ENCODE measurements around the gene SKAP1.
"Not testable (repeated sequence)": the region's sequence is repeated elsewhere in the genome, so short reads cannot be mapped to it uniquely, and the experiment has no call there.

SKAP1 gene

DNA sequence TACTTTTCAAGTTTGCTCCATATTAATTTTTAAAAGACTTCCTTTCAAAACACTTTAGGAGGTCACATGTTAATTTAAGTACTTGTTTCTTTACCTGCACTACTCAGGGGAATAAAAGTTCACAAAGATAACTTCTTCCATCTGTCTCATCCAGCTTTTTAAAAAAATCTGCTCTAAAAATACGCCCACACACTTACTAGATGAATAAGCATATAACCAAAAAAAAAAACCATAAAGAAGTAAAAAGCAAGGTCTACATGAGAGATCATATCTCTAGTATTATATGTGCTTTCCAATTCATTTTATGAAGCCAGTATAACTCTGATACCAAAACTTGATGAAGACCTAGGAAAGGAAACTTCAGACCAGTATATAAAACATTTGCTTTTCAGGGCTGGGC lies 17.2 kb downstream of the SKAP1 start:
- H3K4me1 ChIP-seq (ENCODE audit: insufficient read depth, low read length, poor library complexity, severe bottlenecking) = peaks cover 35% of the 10 kb centered on the region
- H3K27me3 ChIP-seq (ENCODE audit: insufficient read depth, low read length, poor library complexity, severe bottlenecking) = no peaks in the 10 kb centered on the region
- H3F3A ChIP-seq (ENCODE audit: low read depth) = no peaks in the 10 kb centered on the region
- H3K4me3 ChIP-seq (ENCODE audit: low read length, poor library complexity, severe bottlenecking) = no peak overlapping the region
- no peaks in the 10 kb centered on the region for H3K79me2 ChIP-seq (ENCODE audit: insufficient read depth, low read length)
- no peaks in the 10 kb centered on the region for H4K20me1 ChIP-seq (ENCODE audit: insufficient read depth, low read length, poor library complexity, severe bottlenecking)
- H3K9me2 ChIP-seq (replicated peaks; ENCODE audit: low read depth, low read length) = no peaks in the 10 kb centered on the region
- H3K4me2 ChIP-seq (ENCODE audit: low read depth, low read length, poor library complexity, severe bottlenecking) = no peak overlapping the region
- no peaks in the 10 kb centered on the region for H3K36me3 ChIP-seq (ENCODE audit: insufficient read depth, low read length)
- no peak for TF ChIP-seq EZH2phosphoT487 (IDR thresholded peaks at IDR 0.05; ENCODE audit: borderline replicate concordance)
- TF ChIP-seq, protein P1, sequence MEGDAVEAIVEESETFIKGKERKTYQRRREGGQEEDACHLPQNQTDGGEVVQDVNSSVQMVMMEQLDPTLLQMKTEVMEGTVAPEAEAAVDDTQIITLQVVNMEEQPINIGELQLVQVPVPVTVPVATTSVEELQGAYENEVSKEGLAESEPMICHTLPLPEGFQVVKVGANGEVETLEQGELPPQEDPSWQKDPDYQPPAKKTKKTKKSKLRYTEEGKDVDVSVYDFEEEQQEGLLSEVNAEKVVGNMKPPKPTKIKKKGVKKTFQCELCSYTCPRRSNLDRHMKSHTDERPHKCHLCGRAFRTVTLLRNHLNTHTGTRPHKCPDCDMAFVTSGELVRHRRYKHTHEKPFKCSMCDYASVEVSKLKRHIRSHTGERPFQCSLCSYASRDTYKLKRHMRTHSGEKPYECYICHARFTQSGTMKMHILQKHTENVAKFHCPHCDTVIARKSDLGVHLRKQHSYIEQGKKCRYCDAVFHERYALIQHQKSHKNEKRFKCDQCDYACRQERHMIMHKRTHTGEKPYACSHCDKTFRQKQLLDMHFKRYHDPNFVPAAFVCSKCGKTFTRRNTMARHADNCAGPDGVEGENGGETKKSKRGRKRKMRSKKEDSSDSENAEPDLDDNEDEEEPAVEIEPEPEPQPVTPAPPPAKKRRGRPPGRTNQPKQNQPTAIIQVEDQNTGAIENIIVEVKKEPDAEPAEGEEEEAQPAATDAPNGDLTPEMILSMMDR (conservative IDR thresholded peaks at IDR 0.05; ENCODE audit: low read length) = no peak
- H3K9ac ChIP-seq (ENCODE audit: low read depth, low read length, poor library complexity, severe bottlenecking) = no peak overlapping the region
- no peak overlapping the region for H2AFZ ChIP-seq (ENCODE audit: low read length)
- no peaks in the 10 kb centered on the region for H3K9me3 ChIP-seq (ENCODE audit: insufficient read depth, low read depth, low read length)

DNA sequence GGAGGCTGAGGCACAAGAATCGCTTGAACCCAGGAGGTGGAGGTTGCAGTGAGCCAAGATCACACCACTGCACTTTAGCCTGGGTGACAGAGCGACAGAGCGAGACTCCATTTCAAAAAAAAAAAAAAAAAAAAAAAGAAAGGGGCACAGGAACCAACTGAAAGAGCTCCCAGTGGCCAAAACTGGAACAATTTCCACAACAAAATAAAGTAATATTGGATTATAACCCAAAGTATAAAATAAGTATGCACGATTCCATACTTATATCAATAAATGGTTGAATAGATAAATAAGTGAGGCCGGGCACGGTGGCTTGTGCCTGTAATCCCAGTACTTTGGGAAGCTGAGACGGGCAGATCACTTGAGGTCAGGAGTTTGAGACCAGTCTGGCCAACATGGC lies 19.2 kb downstream of the SKAP1 start:
- not testable (repeated sequence) for H2AFZ ChIP-seq (ENCODE audit: low read length); H3K9ac ChIP-seq (ENCODE audit: low read depth, low read length, poor library complexity, severe bottlenecking); H3K9me2 ChIP-seq (replicated peaks; ENCODE audit: low read depth, low read length); H3K79me2 ChIP-seq (ENCODE audit: insufficient read depth, low read length); H3K4me3 ChIP-seq (ENCODE audit: low read length, poor library complexity, severe bottlenecking); H3K9me3 ChIP-seq (ENCODE audit: insufficient read depth, low read depth, low read length); H3K4me2 ChIP-seq (ENCODE audit: low read depth, low read length, poor library complexity, severe bottlenecking); H3F3A ChIP-seq (ENCODE audit: low read depth); H4K20me1 ChIP-seq (ENCODE audit: insufficient read depth, low read length, poor library complexity, severe bottlenecking); H3K36me3 ChIP-seq (ENCODE audit: insufficient read depth, low read length); H3K27me3 ChIP-seq (ENCODE audit: insufficient read depth, low read length, poor library complexity, severe bottlenecking)
- H3K4me1 ChIP-seq (ENCODE audit: insufficient read depth, low read length, poor library complexity, severe bottlenecking) = peaks cover 42% of the 10 kb centered on the region

DNA sequence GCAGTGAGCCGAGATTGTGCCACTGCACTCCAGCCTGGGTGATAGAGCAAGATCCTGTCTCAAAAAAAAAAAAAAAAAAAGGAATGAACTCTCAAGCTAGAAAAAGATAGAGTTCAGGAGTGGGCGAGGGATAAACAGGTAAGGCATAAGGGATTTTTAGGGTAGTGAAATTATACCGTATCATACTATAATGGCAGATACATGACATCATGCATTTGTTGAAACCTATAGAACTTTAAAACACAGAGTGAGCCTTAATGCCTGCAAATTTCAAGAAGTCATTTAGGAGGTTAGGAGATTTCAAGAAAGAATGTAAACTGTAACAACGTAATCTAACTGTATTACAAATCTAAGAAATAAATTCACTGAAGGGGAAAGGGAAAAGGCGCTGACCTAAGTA lies 20.4 kb downstream of the SKAP1 start:
- Histone ChIP-seq H3K27me3 (ENCODE audit: insufficient read depth, low read length, poor library complexity, severe bottlenecking) (no peaks in the 10 kb centered on the region), H3K4me2 (ENCODE audit: low read depth, low read length, poor library complexity, severe bottlenecking) (no peak overlapping the region), H4K20me1 (ENCODE audit: insufficient read depth, low read length, poor library complexity, severe bottlenecking) (no peaks in the 10 kb centered on the region), H3K36me3 (ENCODE audit: insufficient read depth, low read length) (no peaks in the 10 kb centered on the region), H3K79me2 (ENCODE audit: insufficient read depth, low read length) (no peaks in the 10 kb centered on the region), H3K4me1 (ENCODE audit: insufficient read depth, low read length, poor library complexity, severe bottlenecking) (peaks cover 39% of the 10 kb centered on the region), H3K9ac (ENCODE audit: low read depth, low read length, poor library complexity, severe bottlenecking) (no peak overlapping the region), H3K4me3 (ENCODE audit: low read length, poor library complexity, severe bottlenecking) (no peak overlapping the region), H2AFZ (ENCODE audit: low read length) (no peak overlapping the region), H3K9me2 (replicated peaks; ENCODE audit: low read depth, low read length) (no peaks in the 10 kb centered on the region), H3F3A (ENCODE audit: low read depth) (no peaks in the 10 kb centered on the region; the same call in 1 of the 2 replicates), H3K9me3 (ENCODE audit: insufficient read depth, low read depth, low read length) (no peaks in the 10 kb centered on the region)
- TF ChIP-seq, protein P1 (conservative IDR thresholded peaks at IDR 0.05; ENCODE audit: low read length) = no peak
- TF ChIP-seq EZH2phosphoT487 (IDR thresholded peaks at IDR 0.05; ENCODE audit: borderline replicate concordance) = no peak

DNA sequence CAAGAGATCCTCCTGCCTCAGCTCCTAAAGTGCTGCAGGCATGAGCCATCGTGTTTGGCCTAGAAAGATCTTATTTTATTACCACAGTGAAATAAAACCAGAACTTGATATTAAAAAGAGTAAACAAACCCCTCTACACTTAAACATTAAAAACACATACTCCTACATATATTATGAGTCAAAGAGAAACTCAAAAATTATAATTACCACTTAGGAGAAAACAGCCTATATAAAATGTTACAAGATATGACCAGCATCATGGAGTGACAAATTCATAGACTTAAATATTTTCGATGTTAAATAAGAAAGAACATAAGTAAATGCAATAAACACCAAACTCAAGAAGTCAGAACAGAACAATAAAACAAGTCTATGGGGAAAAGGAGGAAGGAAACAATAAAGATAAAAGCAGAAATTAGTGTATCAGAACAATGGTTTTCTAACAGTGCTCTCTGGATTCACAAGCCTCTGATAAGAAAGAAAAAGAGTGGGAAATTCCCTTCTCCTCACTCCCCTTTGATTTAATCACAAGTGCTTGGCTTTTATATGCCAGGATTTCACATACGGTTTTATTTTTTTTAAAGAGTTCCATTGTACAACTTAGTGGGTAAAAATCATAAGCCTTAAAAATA lies 23.0 kb downstream of the SKAP1 start:
- H3K36me3 ChIP-seq (ENCODE audit: insufficient read depth, low read length) = no peaks in the 10 kb centered on the region
- H4K20me1 ChIP-seq (ENCODE audit: insufficient read depth, low read length, poor library complexity, severe bottlenecking) = no peaks in the 10 kb centered on the region
- peak overlapping the region; percentile 36 for H3K4me2 ChIP-seq (ENCODE audit: low read depth, low read length, poor library complexity, severe bottlenecking)
- no peak overlapping the region for H3K9ac ChIP-seq (ENCODE audit: low read depth, low read length, poor library complexity, severe bottlenecking)
- peaks cover 18% of the 10 kb centered on the region for H3K4me1 ChIP-seq (ENCODE audit: insufficient read depth, low read length, poor library complexity, severe bottlenecking)
- no peaks in the 10 kb centered on the region for H3K79me2 ChIP-seq (ENCODE audit: insufficient read depth, low read length)
- no peaks in the 10 kb centered on the region for H3K9me2 ChIP-seq (replicated peaks; ENCODE audit: low read depth, low read length)
- H3K4me3 ChIP-seq (ENCODE audit: low read length, poor library complexity, severe bottlenecking) = peak overlapping the region; percentile 1
- H3K9me3 ChIP-seq (ENCODE audit: insufficient read depth, low read depth, low read length) = no peaks in the 10 kb centered on the region
- H3K27me3 ChIP-seq (ENCODE audit: insufficient read depth, low read length, poor library complexity, severe bottlenecking) = no peaks in the 10 kb centered on the region
- TF ChIP-seq, protein P1 (conservative IDR thresholded peaks at IDR 0.05; ENCODE audit: low read length) = no peak
- TF ChIP-seq EZH2phosphoT487 (IDR thresholded peaks at IDR 0.05; ENCODE audit: borderline replicate concordance) = no peak
- no peaks in the 10 kb centered on the region; the same call in 1 of the 2 replicates for H3F3A ChIP-seq (ENCODE audit: low read depth)
- H2AFZ ChIP-seq (ENCODE audit: low read length) = no peak overlapping the region
